H9 (cell line): ENCODE data around the gene MGAT5B. TPM values are rescaled to one million over a fixed set of nuclear protein-coding genes. Genes with fewer than 3 reads are reported as not detected.

ENCODE experiments used
- DNase-seq: peaks from one replicate; pipeline ENCODE4 v3.0.0-alpha.2; 2017
- H2AFZ ChIP-seq: one replicate; pipeline ENCODE4 v1.6.1; 2013; ENCODE audit warnings: mild to moderate bottlenecking, low read length, control low read depth, moderate library complexity
- H2AK5ac ChIP-seq: 2 replicates; pipeline ENCODE4 v1.6.1; 2013; ENCODE audit warnings: low read length, control low read depth, mixed read lengths; ENCODE audit not compliant: insufficient read length
- H2BK120ac ChIP-seq: one replicate; pipeline ENCODE4 v1.6.1; 2013; ENCODE audit warnings: low read depth, mild to moderate bottlenecking, low read length, control low read depth, inconsistent platforms; ENCODE audit not compliant: poor library complexity, severe bottlenecking
- H2BK12ac ChIP-seq: 2 replicates; pipeline ENCODE4 v1.6.1; 2013; ENCODE audit warnings: low read length, control low read depth, mixed read lengths, low read depth; ENCODE audit not compliant: insufficient read length
- H2BK15ac ChIP-seq: 2 replicates; pipeline ENCODE4 v1.6.1; 2013; ENCODE audit warnings: low read depth, low read length, control low read depth
- H2BK20ac ChIP-seq: one replicate; pipeline ENCODE4 v1.6.1; 2013; ENCODE audit warnings: low read depth, mild to moderate bottlenecking, low read length, control low read depth, inconsistent platforms; ENCODE audit not compliant: poor library complexity, severe bottlenecking
- H2BK5ac ChIP-seq: 2 replicates; pipeline ENCODE4 v1.6.1; 2013; ENCODE audit warnings: low read length, control low read depth, mixed read lengths; ENCODE audit not compliant: insufficient read length
- H3K14ac ChIP-seq: 2 replicates; pipeline ENCODE4 v1.6.1; 2013; ENCODE audit warnings: low read length, control low read depth; ENCODE audit not compliant: insufficient read depth
- H3K18ac ChIP-seq: 2 replicates; pipeline ENCODE4 v1.6.1; 2013; ENCODE audit warnings: low read depth, mild to moderate bottlenecking, mixed read lengths, low read length, control low read depth; ENCODE audit not compliant: insufficient read length
- H3K23ac ChIP-seq: 2 replicates; pipeline ENCODE4 v1.6.1; 2013; ENCODE audit warnings: low read length, control low read depth, mixed read lengths, low read depth; ENCODE audit not compliant: insufficient read length
- H3K23me2 ChIP-seq: 2 replicates; pipeline ENCODE4 v1.6.1; 2013; ENCODE audit warnings: low read depth, mild to moderate bottlenecking, mixed read lengths, low read length, control low read depth; ENCODE audit not compliant: insufficient read length, poor library complexity, severe bottlenecking
- H3K27ac ChIP-seq: 2 replicates; pipeline ENCODE4 v1.5.1; 2013; ENCODE audit warnings: low read length, control low read depth, mixed read lengths, low read depth; ENCODE audit not compliant: insufficient read length
- H3K27me3 ChIP-seq: 2 replicates; pipeline ENCODE4 v1.6.1; 2013; ENCODE audit warnings: low read length, control low read depth, inconsistent platforms; ENCODE audit not compliant: insufficient read depth
- H3K4ac ChIP-seq: 2 replicates; pipeline ENCODE4 v1.6.1; 2013; ENCODE audit warnings: low read depth, mild to moderate bottlenecking, control low read depth, inconsistent platforms, low read length, moderate library complexity
- H3K4me1 ChIP-seq: 2 replicates; pipeline ENCODE4 v1.6.1; 2013; ENCODE audit warnings: low read length, control low read depth, inconsistent platforms; ENCODE audit not compliant: insufficient read depth
- H3K4me2 ChIP-seq: 2 replicates; pipeline ENCODE4 v1.6.1; 2013; ENCODE audit warnings: low read length, control low read depth, mixed read lengths; ENCODE audit not compliant: insufficient read length, insufficient read depth
- H3K56ac ChIP-seq: 2 replicates; pipeline ENCODE4 v1.6.1; 2013; ENCODE audit warnings: low read depth, mild to moderate bottlenecking, mixed read lengths, low read length, control low read depth; ENCODE audit not compliant: insufficient read length
- H3K79me1 ChIP-seq: 2 replicates; pipeline ENCODE4 v1.6.1; 2013; ENCODE audit warnings: low read depth, mild to moderate bottlenecking, moderate library complexity, low read length, control low read depth, inconsistent platforms; ENCODE audit not compliant: insufficient read depth, poor library complexity, severe bottlenecking
- H3K79me2 ChIP-seq: 2 replicates; pipeline ENCODE4 v1.6.1; 2013; ENCODE audit warnings: low read length, control low read depth, inconsistent platforms; ENCODE audit not compliant: insufficient read depth
- H3K9ac ChIP-seq: 2 replicates; pipeline ENCODE4 v1.6.1; 2013; ENCODE audit warnings: low read length, control low read depth, mixed read lengths; ENCODE audit not compliant: insufficient read length; ENCODE audit errors: extremely low read depth
- H3K9me3 ChIP-seq: one replicate; pipeline ENCODE4 v1.6.1; 2013; ENCODE audit warnings: low read depth, low read length, inconsistent platforms; ENCODE audit not compliant: control insufficient read depth
- H3T11ph ChIP-seq: one replicate; pipeline ENCODE4 v1.6.1; 2013; ENCODE audit warnings: mild to moderate bottlenecking, low read length, control low read depth, inconsistent platforms
- H4K20me1 ChIP-seq: one replicate; pipeline ENCODE4 v1.6.1; 2013; ENCODE audit not compliant: control insufficient read depth, insufficient read length, insufficient read depth
- H4K5ac ChIP-seq: 2 replicates; pipeline ENCODE4 v1.6.1; 2013; ENCODE audit warnings: low read depth, mild to moderate bottlenecking, mixed read lengths, low read length, control low read depth; ENCODE audit not compliant: insufficient read length
- H4K8ac ChIP-seq: replicated peaks from 2 replicates; pipeline ENCODE4 v1.6.1; 2013; ENCODE audit warnings: low read length, control low read depth, mixed read lengths, low read depth; ENCODE audit not compliant: insufficient read length
- H4K91ac ChIP-seq: 2 replicates; pipeline ENCODE4 v1.6.1; 2013; ENCODE audit warnings: low read depth, mild to moderate bottlenecking, moderate library complexity, mixed read lengths, low read length, control low read depth; ENCODE audit not compliant: insufficient read length
- H3K27ac Mint-ChIP-seq, 3 experiments: 2 replicates in 2 of 3; 3 replicates in 1 of 3; pipeline ENCODE4 v1.8.0; 2020 to 2021; ENCODE audit warnings: mixed read lengths in 3 of 3, mild to moderate bottlenecking in 1 of 3, moderate library complexity in 1 of 3
- H3K27me3 Mint-ChIP-seq: 2 replicates; pipeline ENCODE4 v1.8.0; 2021; ENCODE audit warnings: low read depth, mild to moderate bottlenecking, moderate library complexity, mixed read lengths
- H3K36me3 Mint-ChIP-seq, 3 experiments: 2 replicates in 2 of 3; 3 replicates in 1 of 3; pipeline ENCODE4 v1.8.0; 2020 to 2021; ENCODE audit warnings: low read depth in 3 of 3, mixed read lengths in 3 of 3; ENCODE audit not compliant: insufficient read depth in 1 of 3
- H3K4me1 Mint-ChIP-seq, 2 experiments: 2 replicates each; pipeline ENCODE4 v1.8.0; 2020; ENCODE audit warnings: mixed read lengths in 2 of 2
- H3K4me3 Mint-ChIP-seq, 2 experiments: 2 replicates in 1 of 2; 3 replicates in 1 of 2; pipeline ENCODE4 v1.8.0; 2020 to 2021; ENCODE audit warnings: mild to moderate bottlenecking in 2 of 2, mixed read lengths in 2 of 2, moderate library complexity in 1 of 2
- H3K9me3 Mint-ChIP-seq, 2 experiments: 2 replicates in 1 of 2; 3 replicates in 1 of 2; pipeline ENCODE4 v1.8.0; 2020; ENCODE audit warnings: mild to moderate bottlenecking in 2 of 2, mixed read lengths in 2 of 2, moderate library complexity in 1 of 2
- CTCF ChIP-seq: fragments of 200-600 bp; sonication (generic); conservative IDR thresholded peaks from 3 replicates; pipeline ENCODE4 v1.8.0; 2021; ENCODE audit warnings: antibody characterized with exemption, mild to moderate bottlenecking
- WGBS: extraction: QIAGEN DNeasy Blood & Tissue Kit; methylation state at CpG from one replicate; pipeline ENCODE4 v1.1.7; 2013; ENCODE audit warnings: missing lambda C conversion rate, low lambda C conversion rate, mixed read lengths; ENCODE audit not compliant: insufficient read length; ENCODE audit errors: extremely low coverage; 5-methylcytosine and 5-hydroxymethylcytosine counted together
- total RNA-seq: library from RNA; stranded (reverse); gene quantifications from 2 replicates; pipeline ENCODE4 v1.2.1, GENCODE V29; 2021

The MGAT5B gene
- total RNA-seq, 1 experiment from 2014 or later, result 4.9 TPM

GRCh38 chr17:76927577-76927976 lies 59.4 kb downstream of the MGAT5B start:
- peaks cover 0 to 5% (median 2%) of the 10 kb centered on the region in 3 experiments; a peak in 3 of 7 replicates for H3K36me3 Mint-ChIP-seq
- TF ChIP-seq CTCF, result no peak
- no peak overlapping the region for H3K4me3 Mint-ChIP-seq

More at GRCh38 chr17:76927577-76927976, 59.4 kb downstream of the MGAT5B start:
- H3K18ac ChIP-seq, result no peak overlapping the region
- Mint-ChIP-seq H3K9me3 (peaks cover 0 to 3% of the 10 kb centered on the region in 2 experiments; a peak in 2 of 5 replicates), H3K4me1 (peaks cover 3 to 9% of the 10 kb centered on the region in 2 experiments; a peak in 3 of 4 replicates), H3K27ac (no peak overlapping the region), H3K27me3 (no peaks in the 10 kb centered on the region)
- no peak for DNase-seq
- H4K8ac ChIP-seq, result no peak overlapping the region
- H2BK120ac ChIP-seq, result no peak overlapping the region
- no peak overlapping the region for H3K27ac ChIP-seq
- no peaks in the 10 kb centered on the region for H4K20me1 ChIP-seq
- WGBS, result no CpG with 5 or more reads among the region's 12 CpGs
- no peak overlapping the region for H2AFZ ChIP-seq
- no peak overlapping the region for H4K91ac ChIP-seq
- H2BK20ac ChIP-seq, result no peak overlapping the region
- no peak overlapping the region for H3K9ac ChIP-seq
- no peak overlapping the region for H2BK5ac ChIP-seq
- H3K4me2 ChIP-seq, result no peak overlapping the region
- H4K5ac ChIP-seq, result no peak overlapping the region
- H3K4me1 ChIP-seq, result no peaks in the 10 kb centered on the region
- no peak overlapping the region for H3K4ac ChIP-seq
- no peak overlapping the region for H3K23ac ChIP-seq
- H2AK5ac ChIP-seq, result no peak overlapping the region
- no peaks in the 10 kb centered on the region for H3K79me2 ChIP-seq
- no peak overlapping the region for H3K56ac ChIP-seq
- H3K23me2 ChIP-seq, result no peaks in the 10 kb centered on the region
- H3K14ac ChIP-seq, result no peak overlapping the region
- H2BK15ac ChIP-seq, result no peak overlapping the region
- no peak overlapping the region for H3T11ph ChIP-seq
- H3K27me3 ChIP-seq, result no peaks in the 10 kb centered on the region
- no peaks in the 10 kb centered on the region for H3K9me3 ChIP-seq
- H2BK12ac ChIP-seq, result no peak overlapping the region
- no peaks in the 10 kb centered on the region for H3K79me1 ChIP-seq
